Effector memory CD4-positive, alpha-beta T cell (primary cell): Measurements from ENCODE around the gene HOXA2.

Experiments used
- DNase-seq, 3 donors: peaks; one replicate each; pipeline ENCODE4 v3.0.0-alpha.2; 2020
- H3K27ac ChIP-seq: 2 replicates; pipeline ENCODE4 v1.7.0; 2013; ENCODE audit warnings: mild to moderate bottlenecking, low read length, moderate library complexity; ENCODE audit not compliant: insufficient read depth, poor library complexity, severe bottlenecking
- H3K27me3 ChIP-seq: replicated peaks from 2 replicates; pipeline ENCODE4 v1.7.0; 2013; ENCODE audit warnings: mild to moderate bottlenecking, low read length; ENCODE audit not compliant: insufficient read depth, control insufficient read depth, poor library complexity, severe bottlenecking
- H3K36me3 ChIP-seq: 2 replicates; pipeline ENCODE4 v1.7.0; 2013; ENCODE audit warnings: mild to moderate bottlenecking, low read length, moderate library complexity; ENCODE audit not compliant: control insufficient read depth, insufficient read depth
- H3K4me1 ChIP-seq: 2 replicates; pipeline ENCODE4 v1.7.0; 2013; ENCODE audit warnings: low read length, mild to moderate bottlenecking; ENCODE audit not compliant: control insufficient read depth, insufficient read depth, poor library complexity, severe bottlenecking
- H3K4me3 ChIP-seq: 2 replicates; pipeline ENCODE4 v1.7.0; 2013; ENCODE audit warnings: low read length, low read depth, mild to moderate bottlenecking; ENCODE audit not compliant: insufficient read depth, poor library complexity, severe bottlenecking
- H3K9me3 ChIP-seq: 2 replicates; pipeline ENCODE4 v1.7.0; 2013; ENCODE audit warnings: mild to moderate bottlenecking, low read length, moderate library complexity; ENCODE audit not compliant: control insufficient read depth

HOXA2 gene

GRCh38 chr7:27066148-27066547 is 36.3 kb downstream of the HOXA2 start:
- Histone ChIP-seq H3K27ac (no peak overlapping the region), H3K4me3 (no peak overlapping the region), H3K36me3 (no peaks in the 10 kb centered on the region), H3K27me3 (no peaks in the 10 kb centered on the region), H3K4me1 (no peaks in the 10 kb centered on the region), H3K9me3 (no peaks in the 10 kb centered on the region)
- DNase-seq = no peak

GRCh38 chr7:27065709-27066108 is 36.8 kb downstream of the HOXA2 start:
- H3K27me3 ChIP-seq = no peaks in the 10 kb centered on the region
- no peaks in the 10 kb centered on the region for H3K36me3 ChIP-seq
- H3K4me3 ChIP-seq = no peak overlapping the region
- no peak overlapping the region for H3K27ac ChIP-seq
- no peak for DNase-seq
- H3K9me3 ChIP-seq = no peaks in the 10 kb centered on the region
- H3K4me1 ChIP-seq = no peaks in the 10 kb centered on the region

- Histone ChIP-seq H3K27me3 (no peaks in the 10 kb centered on the region), H3K4me1 (no peaks in the 10 kb centered on the region), H3K4me3 (no peak overlapping the region), H3K27ac (no peak overlapping the region), H3K36me3 (no peaks in the 10 kb centered on the region), H3K9me3 (no peaks in the 10 kb centered on the region)
- no peak for DNase-seq
Measured at GRCh38 chr7:27064661-27065060, 37.8 kb downstream of the HOXA2 start.

- DNase-seq = no peak
- Histone ChIP-seq H3K36me3 (no peaks in the 10 kb centered on the region), H3K27ac (no peak overlapping the region), H3K4me3 (no peak overlapping the region), H3K9me3 (no peaks in the 10 kb centered on the region), H3K27me3 (no peaks in the 10 kb centered on the region), H3K4me1 (no peaks in the 10 kb centered on the region)
Measured at GRCh38 chr7:27064159-27064558, 38.3 kb downstream of the HOXA2 start.

- Histone ChIP-seq H3K36me3 (no peaks in the 10 kb centered on the region), H3K9me3 (no peaks in the 10 kb centered on the region), H3K27ac (no peak overlapping the region), H3K4me1 (no peaks in the 10 kb centered on the region), H3K27me3 (no peaks in the 10 kb centered on the region), H3K4me3 (no peak overlapping the region)
- no peak for DNase-seq
Measured at GRCh38 chr7:27062946-27063345, 39.5 kb downstream of the HOXA2 start.

GRCh38 chr7:27053153-27053552 is 49.3 kb downstream of the HOXA2 start:
- Histone ChIP-seq H3K4me3 (no peak overlapping the region), H3K27me3 (no peaks in the 10 kb centered on the region), H3K27ac (no peak overlapping the region), H3K4me1 (no peaks in the 10 kb centered on the region), H3K36me3 (no peaks in the 10 kb centered on the region), H3K9me3 (no peaks in the 10 kb centered on the region)
- no peak for DNase-seq

- Histone ChIP-seq H3K36me3 (no peaks in the 10 kb centered on the region), H3K4me1 (no peaks in the 10 kb centered on the region), H3K4me3 (no peak overlapping the region), H3K27ac (no peak overlapping the region), H3K9me3 (no peaks in the 10 kb centered on the region), H3K27me3 (no peaks in the 10 kb centered on the region)
- DNase-seq = no peak
Measured at GRCh38 chr7:27051451-27051850, 51.0 kb downstream of the HOXA2 start.
